CD1c-positive myeloid dendritic cell (primary cell): ENCODE results near the gene SCG5.

ENCODE experiments used
- DNase-seq: peaks from one replicate; pipeline ENCODE4 v3.0.0-alpha.2; 2016; ENCODE audit errors: extremely low spot score

Gene SCG5

DNA sequence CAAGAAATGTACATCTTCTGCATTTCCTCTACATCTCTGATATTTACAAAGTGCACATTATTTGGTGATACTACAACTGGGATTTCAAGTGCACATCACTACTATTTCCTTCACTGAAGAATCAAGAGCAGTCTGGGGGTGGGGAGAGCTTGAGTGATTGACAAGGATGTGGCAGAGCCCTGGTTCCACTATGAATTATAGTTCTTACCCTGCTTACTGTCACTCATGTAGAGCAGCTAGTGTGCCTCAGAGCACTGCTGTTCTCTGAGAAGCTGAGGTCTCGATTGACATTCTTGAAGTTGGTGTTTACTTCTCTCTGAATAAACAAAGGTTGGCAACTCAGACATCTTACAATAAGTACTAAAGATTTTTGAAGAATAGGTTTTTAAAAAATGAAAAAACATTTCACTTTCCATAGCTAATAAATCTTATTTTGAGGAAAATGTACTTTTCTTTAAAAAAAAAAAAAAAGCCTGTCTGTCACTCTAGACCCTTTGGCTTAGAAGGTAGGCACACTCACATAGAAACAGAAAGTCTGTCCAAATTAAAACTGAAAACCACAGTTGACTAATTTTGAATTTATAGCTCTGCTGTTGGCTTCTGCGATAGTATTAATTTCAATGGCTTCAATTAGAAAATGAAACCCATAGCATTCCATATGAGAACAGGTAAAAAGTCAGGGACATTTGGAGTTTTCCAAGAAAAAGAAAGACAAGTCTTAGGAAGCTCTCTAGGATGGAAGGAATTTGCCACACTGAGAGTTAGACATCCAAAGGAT, 81.8 kb downstream of the SCG5 start:
- no peak for DNase-seq

DNA sequence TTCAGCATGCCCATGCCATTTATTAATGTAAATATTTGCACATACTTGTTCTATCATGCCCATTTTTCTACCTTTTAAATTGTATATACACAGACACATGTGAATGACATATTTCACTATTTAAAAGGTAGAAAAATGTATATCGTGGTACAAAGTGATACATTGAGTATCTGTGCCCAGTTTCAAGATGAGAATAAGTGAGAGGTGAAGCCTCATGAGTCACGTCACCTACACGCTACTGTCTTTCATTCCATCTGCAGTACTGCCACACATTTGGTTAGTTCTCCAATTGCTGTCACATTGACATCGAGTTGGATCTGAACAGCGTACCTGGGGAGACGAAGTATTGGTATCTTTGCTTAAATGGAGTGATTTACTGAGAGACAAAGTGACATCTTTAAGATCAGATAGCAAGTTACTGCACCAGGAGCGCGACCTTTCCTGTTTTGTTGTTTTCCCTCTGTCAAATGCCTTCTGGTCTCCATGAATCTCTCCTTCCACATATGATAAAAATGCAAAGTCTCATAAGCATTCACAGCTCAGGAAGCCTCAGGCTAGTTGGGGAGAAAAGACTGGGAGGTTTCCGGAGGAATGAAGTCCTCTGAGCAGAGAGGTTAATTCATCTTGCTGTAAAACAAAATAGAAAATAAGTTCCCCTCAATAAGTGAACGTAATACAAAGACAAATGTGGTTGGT, 88.3 kb downstream of the SCG5 start:
- no peak for DNase-seq

DNA sequence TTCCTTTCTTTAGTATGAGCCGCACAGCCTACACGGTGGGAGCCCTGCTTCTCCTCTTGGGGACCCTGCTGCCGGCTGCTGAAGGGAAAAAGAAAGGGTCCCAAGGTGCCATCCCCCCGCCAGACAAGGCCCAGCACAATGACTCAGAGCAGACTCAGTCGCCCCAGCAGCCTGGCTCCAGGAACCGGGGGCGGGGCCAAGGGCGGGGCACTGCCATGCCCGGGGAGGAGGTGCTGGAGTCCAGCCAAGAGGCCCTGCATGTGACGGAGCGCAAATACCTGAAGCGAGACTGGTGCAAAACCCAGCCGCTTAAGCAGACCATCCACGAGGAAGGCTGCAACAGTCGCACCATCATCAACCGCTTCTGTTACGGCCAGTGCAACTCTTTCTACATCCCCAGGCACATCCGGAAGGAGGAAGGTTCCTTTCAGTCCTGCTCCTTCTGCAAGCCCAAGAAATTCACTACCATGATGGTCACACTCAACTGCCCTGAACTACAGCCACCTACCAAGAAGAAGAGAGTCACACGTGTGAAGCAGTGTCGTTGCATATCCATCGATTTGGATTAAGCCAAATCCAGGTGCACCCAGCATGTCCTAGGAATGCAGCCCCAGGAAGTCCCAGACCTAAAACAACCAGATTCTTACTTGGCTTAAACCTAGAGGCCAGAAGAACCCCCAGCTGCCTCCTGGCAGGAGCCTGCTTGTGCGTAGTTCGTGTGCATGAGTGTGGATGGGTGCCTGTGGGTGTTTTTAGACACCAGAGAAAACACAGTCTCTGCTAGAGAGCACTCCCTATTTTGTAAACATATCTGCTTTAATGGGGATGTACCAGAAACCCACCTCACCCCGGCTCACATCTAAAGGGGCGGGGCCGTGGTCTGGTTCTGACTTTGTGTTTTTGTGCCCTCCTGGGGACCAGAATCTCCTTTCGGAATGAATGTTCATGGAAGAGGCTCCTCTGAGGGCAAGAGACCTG, 89.5 kb downstream of the SCG5 start:
- DNase-seq, result no peak

DNA sequence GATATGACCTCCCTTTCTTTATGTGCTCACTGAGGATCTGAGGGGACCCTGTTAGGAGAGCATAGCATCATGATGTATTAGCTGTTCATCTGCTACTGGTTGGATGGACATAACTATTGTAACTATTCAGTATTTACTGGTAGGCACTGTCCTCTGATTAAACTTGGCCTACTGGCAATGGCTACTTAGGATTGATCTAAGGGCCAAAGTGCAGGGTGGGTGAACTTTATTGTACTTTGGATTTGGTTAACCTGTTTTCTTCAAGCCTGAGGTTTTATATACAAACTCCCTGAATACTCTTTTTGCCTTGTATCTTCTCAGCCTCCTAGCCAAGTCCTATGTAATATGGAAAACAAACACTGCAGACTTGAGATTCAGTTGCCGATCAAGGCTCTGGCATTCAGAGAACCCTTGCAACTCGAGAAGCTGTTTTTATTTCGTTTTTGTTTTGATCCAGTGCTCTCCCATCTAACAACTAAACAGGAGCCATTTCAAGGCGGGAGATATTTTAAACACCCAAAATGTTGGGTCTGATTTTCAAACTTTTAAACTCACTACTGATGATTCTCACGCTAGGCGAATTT, 91.2 kb downstream of the SCG5 start:
- no peak for DNase-seq

DNA sequence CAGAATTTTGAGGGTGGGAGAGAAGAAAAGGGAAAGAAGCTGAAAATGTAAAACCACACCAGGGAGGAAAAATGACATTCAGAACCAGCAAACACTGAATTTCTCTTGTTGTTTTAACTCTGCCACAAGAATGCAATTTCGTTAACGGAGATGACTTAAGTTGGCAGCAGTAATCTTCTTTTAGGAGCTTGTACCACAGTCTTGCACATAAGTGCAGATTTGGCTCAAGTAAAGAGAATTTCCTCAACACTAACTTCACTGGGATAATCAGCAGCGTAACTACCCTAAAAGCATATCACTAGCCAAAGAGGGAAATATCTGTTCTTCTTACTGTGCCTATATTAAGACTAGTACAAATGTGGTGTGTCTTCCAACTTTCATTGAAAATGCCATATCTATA, 91.8 kb downstream of the SCG5 start:
- no peak for DNase-seq

DNA sequence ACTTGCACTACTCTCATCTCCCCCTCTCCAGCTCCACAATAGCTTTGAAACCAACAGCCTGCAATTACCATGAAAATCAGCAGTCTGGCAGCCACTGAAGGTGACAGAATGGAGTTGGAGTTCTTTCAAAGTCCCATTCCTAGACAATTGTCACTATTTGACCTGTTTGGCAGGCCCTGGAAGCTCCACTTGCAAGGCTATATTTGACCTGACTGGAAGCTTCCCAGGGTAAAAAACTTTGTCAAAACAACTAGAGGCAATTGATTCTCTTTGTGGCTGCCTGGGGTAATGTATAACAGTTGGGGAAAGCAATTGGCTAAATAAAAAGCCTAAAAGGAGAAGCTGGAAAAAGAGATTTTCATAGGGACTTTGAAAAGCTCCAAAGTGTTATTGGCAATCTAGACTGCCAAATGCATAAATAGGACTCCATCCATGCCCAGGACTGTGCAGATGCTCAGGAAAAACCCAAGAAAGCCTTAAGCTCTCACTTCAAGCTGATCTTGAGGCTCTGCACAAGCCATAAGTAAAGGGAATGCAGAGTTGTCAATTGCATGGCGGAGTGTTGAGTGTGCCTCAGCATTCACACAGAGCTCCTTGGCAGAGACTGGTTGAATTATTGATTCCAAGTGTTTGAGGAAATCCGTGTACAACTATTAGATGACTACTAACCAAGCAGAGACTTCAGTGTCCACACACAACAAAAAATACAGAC, 94.6 kb downstream of the SCG5 start:
- no peak for DNase-seq

DNA sequence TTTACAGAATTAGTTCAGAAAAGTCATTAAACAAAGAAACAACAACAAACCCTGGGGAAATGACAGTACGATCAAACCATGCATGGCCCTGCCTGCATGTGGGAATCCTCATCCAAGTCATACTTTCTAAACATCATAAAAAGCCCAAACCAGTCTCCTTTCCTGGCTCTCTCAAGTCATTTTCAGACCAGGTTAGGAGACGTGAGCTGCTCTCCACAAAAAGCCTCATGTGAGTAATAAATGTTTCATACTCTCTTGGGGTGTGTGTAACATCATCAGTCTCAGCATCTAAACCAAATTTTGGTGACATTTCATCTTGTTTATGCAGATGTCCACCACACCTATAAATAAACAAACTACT, 95.2 kb downstream of the SCG5 start:
- no peak for DNase-seq

DNA sequence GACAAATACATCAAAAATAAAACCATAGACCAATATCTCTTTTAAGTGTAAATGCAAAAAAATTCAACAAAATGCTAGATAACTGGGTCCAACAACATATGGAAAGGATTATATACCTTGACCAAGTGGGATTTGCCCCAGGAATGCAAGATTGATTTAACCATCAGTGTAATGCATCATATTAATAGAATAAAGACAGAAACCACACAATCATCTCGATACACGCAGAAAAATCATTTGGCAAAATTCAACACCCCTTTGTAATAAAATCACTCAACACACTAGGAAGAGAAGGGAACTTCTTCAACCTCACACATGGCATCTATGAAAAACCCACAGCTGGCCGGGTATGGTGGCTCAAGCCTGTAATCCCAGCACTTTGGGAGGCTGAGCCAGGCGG, 95.8 kb downstream of the SCG5 start:
- DNase-seq, result no peak

DNA sequence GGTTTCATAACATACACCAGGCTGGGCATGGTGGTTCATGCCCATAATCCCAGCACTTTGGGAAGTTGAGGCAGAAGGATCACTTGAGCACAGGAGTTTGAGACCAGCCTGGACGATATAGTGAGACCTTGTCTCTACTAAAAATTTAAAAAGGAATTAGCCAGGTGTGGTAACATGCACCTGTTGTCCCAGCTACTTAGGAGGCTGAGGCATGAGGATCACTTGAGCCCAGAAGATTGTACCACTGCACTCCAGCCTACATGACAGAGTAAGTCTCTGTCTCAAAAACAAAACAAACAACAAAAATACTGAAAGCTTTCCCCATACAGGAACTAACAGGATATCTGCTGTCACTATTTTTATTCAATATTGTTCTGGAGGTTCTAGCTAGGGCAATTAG, 97.2 kb downstream of the SCG5 start:
- no peak for DNase-seq

DNA sequence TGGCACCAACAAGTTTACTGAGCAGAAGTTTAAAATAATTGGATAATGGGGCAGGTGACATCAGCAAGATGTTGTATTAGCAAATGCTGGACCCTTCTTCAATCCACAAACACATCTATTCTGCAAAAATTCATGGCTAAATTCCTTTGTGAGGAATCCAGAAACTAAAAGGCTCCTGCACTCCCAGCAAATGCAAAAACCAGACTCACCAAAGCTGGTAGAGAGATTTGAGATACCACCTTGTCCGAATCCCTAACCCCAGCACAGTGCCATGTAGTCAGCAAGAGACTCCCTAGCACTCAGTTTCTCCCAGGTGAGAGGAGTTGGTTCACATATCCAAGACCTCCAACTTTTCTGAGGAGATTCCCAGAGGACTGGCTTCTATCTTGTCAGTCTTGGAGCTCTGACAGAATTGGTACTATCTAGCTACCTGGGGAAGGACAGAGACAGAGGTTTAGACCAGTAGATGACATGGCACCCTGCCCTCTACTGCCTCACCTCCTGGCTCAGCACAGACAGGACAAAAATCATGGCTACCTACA, 98.1 kb downstream of the SCG5 start:
- no peak for DNase-seq

DNA sequence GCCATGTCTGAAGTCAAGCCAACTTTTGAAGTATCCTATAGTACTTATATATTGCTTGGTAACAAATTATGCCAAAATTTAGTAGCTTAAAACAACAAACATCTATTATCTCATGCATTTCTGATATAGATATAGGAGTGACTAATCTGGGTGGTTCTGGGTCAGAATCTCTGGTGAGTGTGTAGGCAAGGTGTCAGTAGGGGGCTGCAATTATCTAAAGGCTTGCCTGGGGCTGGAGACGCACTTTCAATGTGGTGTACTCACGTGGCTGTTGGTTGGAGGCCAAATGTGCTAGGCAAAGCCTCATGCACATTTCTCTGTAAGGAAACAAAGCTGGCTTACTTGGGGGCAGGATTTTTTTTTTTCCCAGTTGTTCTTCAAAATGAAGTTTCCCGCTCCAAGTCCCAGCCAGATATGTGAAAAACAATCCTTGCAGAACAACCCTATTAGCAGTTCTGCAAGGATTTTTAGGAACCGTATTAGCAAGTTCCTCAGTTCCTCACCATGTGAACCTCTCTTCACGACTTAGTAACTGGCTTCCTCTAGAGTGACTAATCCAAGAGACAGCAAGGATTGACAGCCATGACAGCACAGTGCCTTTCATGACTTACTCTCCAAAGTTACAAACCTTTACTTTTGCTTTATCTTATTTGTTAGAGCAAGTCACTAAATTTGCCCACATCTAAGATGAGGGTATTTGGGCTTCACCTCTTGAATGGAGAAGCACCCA, 102.1 kb downstream of the SCG5 start:
- DNase-seq, result no peak

DNA sequence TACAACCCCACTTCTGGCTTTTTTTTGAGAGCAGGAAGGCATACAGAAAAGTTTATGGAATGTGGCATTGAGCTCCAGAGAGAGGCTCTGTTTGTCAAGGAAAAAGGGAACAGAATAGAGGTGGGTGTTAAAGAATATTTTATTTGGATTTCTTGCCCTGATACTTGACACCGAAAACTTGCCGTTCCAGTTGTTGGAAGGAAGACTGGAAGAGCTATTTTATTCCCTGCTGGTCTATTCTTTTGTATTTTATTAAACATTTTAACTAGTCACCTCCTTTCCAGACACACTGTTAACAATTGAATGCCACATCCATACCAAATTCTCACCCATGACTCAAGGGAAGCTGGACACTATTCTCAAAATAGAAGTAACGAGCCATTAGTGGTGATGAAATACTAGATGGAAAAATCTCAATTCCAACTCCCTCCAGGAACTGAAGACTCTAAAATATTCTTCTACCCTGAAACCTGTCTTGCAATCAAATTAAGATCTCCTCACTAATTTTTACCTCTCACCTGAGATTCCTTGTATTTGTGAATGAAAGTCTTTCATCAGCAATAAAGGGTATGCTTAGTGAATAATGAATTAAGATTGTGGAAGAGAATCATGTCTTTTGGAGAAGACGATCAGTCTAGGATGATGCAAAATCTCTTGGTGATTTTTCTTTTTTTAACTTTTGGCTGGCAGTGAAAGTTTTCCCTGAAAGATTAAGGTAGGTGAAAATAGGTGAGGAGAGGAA, 104.8 kb downstream of the SCG5 start:
- DNase-seq, result no peak
